ENCODE measurements around the gene TMEM150C. TPM values are rescaled to one million over a fixed set of nuclear protein-coding genes. Genes with fewer than 3 reads are reported as not detected.

Gene TMEM150C
- total and polyA plus RNA-seq, 7 experiments from 2014 or later, result 0.07 to 0.18 TPM; not detected in 5

Other genes with a start within 250 kb of the TMEM150C start
- 100 to 1,000 TPM; 200 to 355 (median 238) TPM for gene HNRNPD, start 188.0 kb downstream of the TMEM150C start, total RNA-seq
- gene HNRNPD, start 188.0 kb downstream of the TMEM150C start, polyA plus RNA-seq, result 100 to 1,000 TPM; 249 to 315 TPM
- 100 to 1,000 TPM; 297 to 440 (median 423) TPM for gene HNRNPDL, start 131.5 kb downstream of the TMEM150C start, total RNA-seq
- 100 to 1,000 TPM; 255 to 283 TPM for gene HNRNPDL, start 131.5 kb downstream of the TMEM150C start, polyA plus RNA-seq
- 10 to 100 TPM; 16.3 to 36.5 (median 24.3) TPM for gene ENOPH1, start 131.4 kb downstream of the TMEM150C start, total RNA-seq
- 10 to 100 TPM; 45.3 to 45.6 TPM for gene ENOPH1, start 131.4 kb downstream of the TMEM150C start, polyA plus RNA-seq
- gene SCD5, start 236.8 kb upstream of the TMEM150C start, total RNA-seq, result 1 to 10 TPM in 1 of 5 experiments, under 1 TPM in 2, not detected in 2; 0.13 to 1.5 (median 0.44) TPM
- gene SCD5, start 236.8 kb upstream of the TMEM150C start, polyA plus RNA-seq, result not detected

Data from naive thymus-derived CD4-positive, alpha-beta T cell (primary cell).